Esophagus muscularis mucosa (tissue), 3 donors: ENCODE data around the gene MORN3.
"Not testable (repeated sequence)": the region's sequence is repeated elsewhere in the genome, so short reads cannot be mapped to it uniquely, and the experiment has no call there.

ENCODE experiments used
- EP300 ChIP-seq: sonication (generic); formaldehyde crosslinking; IDR thresholded peaks from one replicate; pipeline ENCODE4 v1.6.1; 2017; ENCODE audit warnings: antibody characterized with exemption
- POLR2AphosphoS5 ChIP-seq, 2 donors: sonication (generic); formaldehyde crosslinking; IDR thresholded peaks; one replicate each; pipeline ENCODE4 v1.6.1; 2017; ENCODE audit warnings: antibody characterized with exemption in 2 of 2

- not testable (repeated sequence) for TF ChIP-seq POLR2AphosphoS5 (IDR thresholded peaks at IDR 0.05); EP300
Measured at GRCh38 chr12:121715055-121715454, 45.6 kb upstream of the MORN3 start.
